IMR-90 (cell line): Measurements from ENCODE around the gene PLCG2. TPM values are rescaled to one million over a fixed set of nuclear protein-coding genes. Genes with fewer than 3 reads are reported as not detected.

Source experiments
- ATAC-seq: fragments of 200-7000 bp; cut with Tn5 transposase; 2 replicates; pipeline ENCODE4 v1.9.1; 2020; ENCODE audit warnings: low read depth, mild to moderate bottlenecking, moderate library complexity
- BruUV-seq: library from RNA; stranded (reverse); fragments of 400-500 nt; replicated peaks from 2 replicates; lab custom pipeline; 2021; lab: Mats Ljungman, UMichigan
- CTCF ChIA-PET: fragments of 300-600 bp; formaldehyde crosslinking; extraction: SDS; loops from one replicate; lab custom pipeline; 2021; ENCODE audit warnings: antibody characterized with exemption; lab: Yijun Ruan, JAX
- POLR2A ChIA-PET: fragments of 300-600 bp; sonication (Branson Sonifier 250); formaldehyde crosslinking; loops from one replicate; lab custom pipeline; 2022; ENCODE audit warnings: antibody characterized with exemption; ENCODE audit not compliant: unreplicated experiment; lab: Charles Lee
- DNase-seq: peaks from one replicate; pipeline ENCODE4 v3.0.0; 2013
- H2AFZ ChIP-seq: replicated peaks from 2 replicates; pipeline ENCODE3; 2013; ENCODE audit warnings: low read length, mild to moderate bottlenecking; ENCODE audit not compliant: poor library complexity
- H2AK5ac ChIP-seq: 2 replicates; pipeline ENCODE4 v1.6.1; 2013; ENCODE audit warnings: low read depth, low read length, inconsistent platforms
- H2AK9ac ChIP-seq: replicated peaks from 2 replicates; pipeline ENCODE3; 2013; ENCODE audit warnings: mild to moderate bottlenecking, low read depth, low read length, moderate library complexity; ENCODE audit not compliant: poor library complexity
- H2BK120ac ChIP-seq: 2 replicates; pipeline ENCODE4 v1.6.1; 2013; ENCODE audit warnings: low read depth, low read length, inconsistent platforms
- H2BK15ac ChIP-seq: 3 replicates; pipeline ENCODE4 v1.6.1; 2013; ENCODE audit warnings: low read depth, low read length, inconsistent platforms
- H2BK20ac ChIP-seq: 2 replicates; pipeline ENCODE4 v1.6.1; 2013; ENCODE audit warnings: low read depth, mild to moderate bottlenecking, inconsistent platforms, low read length, moderate library complexity
- H2BK5ac ChIP-seq: 2 replicates; pipeline ENCODE4 v1.6.1; 2013; ENCODE audit warnings: mild to moderate bottlenecking, low read depth, low read length, inconsistent platforms; ENCODE audit not compliant: poor library complexity, severe bottlenecking
- H3K14ac ChIP-seq: replicated peaks from 2 replicates; pipeline ENCODE4 v1.6.1; 2013; ENCODE audit warnings: low read depth, low read length, inconsistent platforms
- H3K18ac ChIP-seq: 2 replicates; pipeline ENCODE4 v1.6.1; 2013; ENCODE audit warnings: low read depth, low read length, control low read depth
- H3K23ac ChIP-seq: 2 replicates; pipeline ENCODE4 v1.6.1; 2013; ENCODE audit warnings: low read depth, low read length, inconsistent platforms
- H3K27ac ChIP-seq: 2 replicates; pipeline ENCODE4 v1.5.1; 2013; ENCODE audit warnings: mild to moderate bottlenecking, control low read depth, low read length; ENCODE audit not compliant: insufficient read depth
- H3K27me3 ChIP-seq: 2 replicates; pipeline ENCODE4 v1.6.1; 2013; ENCODE audit warnings: low read length; ENCODE audit not compliant: control insufficient read depth, insufficient read depth
- H3K36me3 ChIP-seq: 2 replicates; pipeline ENCODE4 v1.6.1; 2013; ENCODE audit warnings: low read length, mixed read lengths; ENCODE audit not compliant: control insufficient read depth, insufficient read depth
- H3K4ac ChIP-seq: 2 replicates; pipeline ENCODE4 v1.6.1; 2013; ENCODE audit warnings: low read depth, low read length, inconsistent platforms
- H3K4me1 ChIP-seq: 2 replicates; pipeline ENCODE4 v1.6.1; 2013; ENCODE audit warnings: low read length, mixed read lengths; ENCODE audit not compliant: control insufficient read depth, insufficient read depth
- H3K4me2 ChIP-seq: 2 replicates; pipeline ENCODE4 v1.6.1; 2013; ENCODE audit warnings: low read depth, mild to moderate bottlenecking, control low read depth, low read length, moderate library complexity
- H3K4me3 ChIP-seq: 2 replicates; pipeline ENCODE4 v1.5.1; 2013; ENCODE audit warnings: low read depth, mild to moderate bottlenecking, control low read depth, low read length, moderate library complexity; ENCODE audit not compliant: insufficient read depth
- H3K56ac ChIP-seq: 2 replicates; pipeline ENCODE4 v1.6.1; 2013; ENCODE audit warnings: low read length, inconsistent platforms; ENCODE audit not compliant: insufficient read depth; ENCODE audit errors: extremely low read depth
- H3K79me1 ChIP-seq, 2 experiments: 2 replicates each; pipeline ENCODE4 v1.6.1; 2013; ENCODE audit warnings: low read length in 2 of 2, inconsistent platforms in 1 of 2, low read depth in 1 of 2
- H3K9ac ChIP-seq: 2 replicates; pipeline ENCODE4 v1.6.1; 2013; ENCODE audit warnings: low read depth, low read length, control low read depth
- H3K9me1 ChIP-seq: 2 replicates; pipeline ENCODE4 v1.6.1; 2013; ENCODE audit warnings: low read length, inconsistent platforms; ENCODE audit not compliant: insufficient read depth
- H3K9me3 ChIP-seq: 2 replicates; pipeline ENCODE4 v1.6.1; 2013; ENCODE audit warnings: low read length; ENCODE audit not compliant: control insufficient read depth, insufficient read depth
- H4K20me1 ChIP-seq: 2 replicates; pipeline ENCODE4 v1.6.1; 2013; ENCODE audit warnings: low read length, inconsistent platforms; ENCODE audit not compliant: insufficient read depth
- H4K5ac ChIP-seq: 2 replicates; pipeline ENCODE4 v1.6.1; 2013; ENCODE audit warnings: mild to moderate bottlenecking, low read depth, low read length, control low read depth
- H4K8ac ChIP-seq, 2 experiments: 2 replicates each; pipeline ENCODE4 v1.6.1; 2013; ENCODE audit warnings: low read depth in 2 of 2, low read length in 2 of 2, control low read depth in 1 of 2, inconsistent platforms in 1 of 2
- H4K91ac ChIP-seq: 2 replicates; pipeline ENCODE4 v1.6.1; 2013; ENCODE audit warnings: low read depth, low read length, inconsistent platforms; ENCODE audit not compliant: insufficient read depth
- BHLHE40 ChIP-seq: fragments of 150-350 bp; IDR thresholded peaks from 2 replicates; pipeline ENCODE4 v1.6.1; 2016; ENCODE audit warnings: mild to moderate bottlenecking, low read depth, low read length
- ELK1 ChIP-seq: fragments of 150-350 bp; IDR thresholded peaks from 2 replicates; pipeline ENCODE4 v1.6.1; 2016; ENCODE audit warnings: low read depth, mild to moderate bottlenecking, low read length, moderate library complexity, borderline replicate concordance
- FOS ChIP-seq: fragments of 150-350 bp; IDR thresholded peaks from 2 replicates; pipeline ENCODE4 v1.6.1; 2016; ENCODE audit warnings: low read depth, low read length
- MAFK ChIP-seq: IDR thresholded peaks from 2 replicates; pipeline ENCODE4 v1.6.1; 2012; ENCODE audit warnings: low read depth, low read length, improper control_type of control experiment
- MXI1 ChIP-seq: IDR thresholded peaks from 2 replicates; pipeline ENCODE4 v1.6.1; 2012; ENCODE audit warnings: low read depth, mild to moderate bottlenecking, low read length, moderate library complexity, borderline replicate concordance
- POLR2A ChIP-seq: IDR thresholded peaks from 2 replicates; pipeline ENCODE4 v1.6.1; 2012; ENCODE audit warnings: mild to moderate bottlenecking, low read depth, low read length
- SMC3 ChIP-seq: fragments of 150-350 bp; IDR thresholded peaks from 2 replicates; pipeline ENCODE4 v1.6.1; 2016; ENCODE audit warnings: low read depth, mild to moderate bottlenecking, antibody characterized with exemption, low read length, moderate library complexity
- USF2 ChIP-seq: fragments of 150-350 bp; IDR thresholded peaks from 2 replicates; pipeline ENCODE4 v1.6.1; 2017; ENCODE audit warnings: mild to moderate bottlenecking, antibody characterized with exemption, low read length, low read depth
- WGBS, 2 experiments: methylation state at CpG; one replicate each; pipeline versions ENCODE4 v1.1.5 to v1.1.7; 2013; ENCODE audit warnings: missing lambda C conversion rate in 2 of 2; ENCODE audit not compliant: insufficient read length in 1 of 2; ENCODE audit errors: extremely low coverage in 2 of 2; 5-methylcytosine and 5-hydroxymethylcytosine counted together
- dilution Hi-C: fragments of 300-500 bp; cut with HindIII; formaldehyde crosslinking; loops from one replicate; pipeline ENCODE4 v1.14.3; 2018; ENCODE audit warnings: low sequenced_read_pairs; ENCODE audit not compliant: unreplicated experiment
- in situ Hi-C: fragments of 300-500 bp; cut with MboI; formaldehyde crosslinking; loops from 3 replicates; pipeline ENCODE4 v1.14.3; 2019; ENCODE audit warnings: low sequenced_read_pairs, inconsistent platforms, mixed read lengths
- intact Hi-C: fragments of 100-400 bp; cut with micrococcal nuclease; formaldehyde crosslinking; loops from 2 replicates; pipeline ENCODE4 v1.10.0; 2022
- polyA plus RNA-seq, 3 experiments: library from polyadenylated mRNA; depleted of rRNA; stranded (reverse); fragments of >200 nt; gene quantifications; 2 replicates each; pipeline ENCODE4 v1.2.3, GENCODE V29; 2012; ENCODE audit warnings: low replicate concordance in 1 of 3
- total RNA-seq: library from RNA; depleted of rRNA; stranded (reverse); fragments of >200 nt; gene quantifications from 2 replicates; pipeline ENCODE4 v1.2.3, GENCODE V29; 2012

The PLCG2 gene
- total and polyA plus RNA-seq, 2 of the 4 experiments (the other 2 are of a cell fraction) = 0.14 to 0.18 TPM

- BruUV-seq = no TSS peak
- in situ Hi-C loops = no loop called here
- Histone ChIP-seq H2AK5ac (no peak overlapping the region), H2BK120ac (no peak overlapping the region), H4K8ac (no peak overlapping the region), H3K14ac (no peak overlapping the region), H4K91ac (no peak overlapping the region), H4K5ac (no peak overlapping the region), H3K79me1 (no peaks in the 10 kb centered on the region), H3K23ac (no peak overlapping the region), H3K36me3 (no peaks in the 10 kb centered on the region), H3K4me3 (no peak overlapping the region), H2AK9ac (no peak overlapping the region), H3K9ac (no peak overlapping the region), H2BK15ac (no peak overlapping the region), H2AFZ (no peak overlapping the region), H3K9me1 (0 out of 2 replicates have a peak, but pooled peaks cover 3% of the 10 kb centered on the region), H2BK20ac (no peak overlapping the region), H3K9me3 (no peaks in the 10 kb centered on the region), H3K4ac (no peak overlapping the region), H3K27ac (no peak overlapping the region), H3K4me2 (no peak overlapping the region), H2BK5ac (no peak overlapping the region), H3K4me1 (no peaks in the 10 kb centered on the region), H3K18ac (no peak overlapping the region), H4K20me1 (no peaks in the 10 kb centered on the region), H3K56ac (no peak overlapping the region), H3K27me3 (peaks cover 58% of the 10 kb centered on the region)
- ChIA-PET CTCF (interaction anchor here (0.6 kb wide), 1 partner anchor 27 kb away, joined by 3 read pairs; no protein-coding TSS in a partner anchor), POLR2A (no interaction called here)
- dilution Hi-C loops = no loop called here
- intact Hi-C loops = no loop called here
- no peak for TF ChIP-seq SMC3
- TF ChIP-seq ELK1 = no peak
- TF ChIP-seq USF2 = no peak
- no peak for TF ChIP-seq POLR2A
- no peak for TF ChIP-seq BHLHE40
- no peak for TF ChIP-seq MXI1
- no peak for TF ChIP-seq FOS
- TF ChIP-seq MAFK = no peak
- no CpG with 5 or more reads among the region's 3 CpGs for WGBS, 2 experiments
- DNase-seq (no peak), ATAC-seq (no peak)
Observed at GRCh38 chr16:81782236-81782635, 3.1 kb downstream of the PLCG2 start.
